ENCODE results near the gene SLC35A5. TPM values are rescaled to one million over a fixed set of nuclear protein-coding genes. Genes with fewer than 3 reads are reported as not detected.

SLC35A5 gene
- total RNA-seq (2022; extraction: Qiagen RNA extraction), result 15.1 to 17.5 TPM (median 15.6 TPM) in 5 replicates

GRCh38 chr3:112561734-112562529 is at the start of gene SLC35A5, which contains the start of gene ATG3:
SLC35A5 (plus strand) TSS chr3:112562045; CDS start chr3:112563404, 1,359 bp downstream.
ATG3 (minus strand) TSS chr3:112561962; CDS start chr3:112561528, 434 bp downstream.

Other genes starting within 250 kb of the SLC35A5 start
- gene CD200, start 228.9 kb upstream of the SLC35A5 start, total RNA-seq (2022; extraction: Qiagen RNA extraction), result not detected in 5 replicates
- gene BTLA, start 62.6 kb upstream of the SLC35A5 start, total RNA-seq (2022; extraction: Qiagen RNA extraction), result 0.05 TPM in 1 of 5 replicates, not detected in the others
- 43.0 to 57.9 TPM (median 45.0 TPM) in 5 replicates for gene ATG3, start 83 bp upstream of the SLC35A5 start, total RNA-seq (2022; extraction: Qiagen RNA extraction)
- gene CCDC80, start 79.1 kb downstream of the SLC35A5 start, total RNA-seq (2022; extraction: Qiagen RNA extraction), result 30.9 to 66.0 TPM (median 50.8 TPM) in 5 replicates